GM12878 (cell line): ENCODE measurements around the gene TIE1. TPM values are rescaled to one million over a fixed set of nuclear protein-coding genes. Genes with fewer than 3 reads are reported as not detected.

Experiments
- ATAC-seq: fragments of 200-7000 bp; cut with Tn5 transposase; 3 replicates; pipeline ENCODE4 v1.9.1; 2020; ENCODE audit warnings: mild to moderate bottlenecking, moderate library complexity
- BruUV-seq: library from RNA; stranded (reverse); fragments of 400-500 nt; replicated peaks from 2 replicates; lab custom pipeline; 2021; lab: Mats Ljungman, UMichigan
- CTCF ChIA-PET: fragments of 300-600 bp; sonication (Branson Sonifier 250); formaldehyde crosslinking; extraction: SDS; loops from one replicate; lab custom pipeline; 2021; ENCODE audit warnings: inconsistent platforms; lab: Yijun Ruan, JAX
- POLR2A ChIA-PET: fragments of 350-600 bp; formaldehyde crosslinking; extraction: SDS; loops from one replicate; lab custom pipeline; 2021; ENCODE audit warnings: inconsistent platforms; lab: Charles Lee
- RAD21 ChIA-PET: fragments of 300-600 bp; sonication (Branson Sonifier 250); formaldehyde crosslinking; loops from one replicate; lab custom pipeline; 2023; ENCODE audit warnings: antibody characterized with exemption; ENCODE audit not compliant: unreplicated experiment; lab: Charles Lee
- SMC1A ChIA-PET: fragments of 300-600 bp; sonication (Branson Sonifier 250); formaldehyde crosslinking; loops from one replicate; lab custom pipeline; 2023; ENCODE audit not compliant: unreplicated experiment, uncharacterized antibody; lab: Charles Lee
- DNase-seq: peaks from one replicate; pipeline ENCODE4 v3.0.0-alpha.2; 2011; ENCODE audit warnings: low read depth, low spot score
- FAIRE-seq: peaks from 3 replicates; lab custom pipeline; 2011; peaks lifted over from hg19 to GRCh38; lab: Jason Lieb, UNC
- H2AFZ ChIP-seq: 2 replicates; pipeline ENCODE4 v1.6.0; 2011; ENCODE audit warnings: low read depth, low read length, control low read depth; ENCODE audit not compliant: control insufficient read depth
- H3K27ac ChIP-seq: 2 replicates; pipeline ENCODE4 v1.5.1; 2011; ENCODE audit warnings: control low read depth; ENCODE audit not compliant: control insufficient read depth, insufficient read depth
- H3K27me3 ChIP-seq, 2 experiments: replicated peaks in 1 of 2; 2 replicates each; pipeline versions ENCODE4 v1.6.0 to v1.6.1; 2011; ENCODE audit warnings: low read length in 1 of 2; ENCODE audit not compliant: control insufficient read depth in 2 of 2, insufficient read depth in 2 of 2
- H3K36me3 ChIP-seq, 2 experiments: 2 replicates each; pipeline ENCODE4 v1.5.1; 2011; ENCODE audit warnings: low read length in 1 of 2; ENCODE audit not compliant: control insufficient read depth in 2 of 2, insufficient read depth in 2 of 2
- H3K4me1 ChIP-seq: 2 replicates; pipeline ENCODE4 v1.6.1; 2011; ENCODE audit warnings: mild to moderate bottlenecking, low read length, moderate library complexity, mixed read lengths; ENCODE audit not compliant: control insufficient read depth, insufficient read depth
- H3K4me2 ChIP-seq: 2 replicates; pipeline ENCODE4 v1.6.0; 2011; ENCODE audit warnings: control low read depth; ENCODE audit not compliant: control insufficient read depth, insufficient read depth
- H3K4me3 ChIP-seq: fragments of 200-600 bp; sonication (generic); 2 replicates; pipeline ENCODE4 v1.5.1; 2016
- H3K79me2 ChIP-seq: 2 replicates; pipeline ENCODE4 v1.6.0; 2011; ENCODE audit warnings: low read length; ENCODE audit not compliant: control insufficient read depth, insufficient read depth
- H3K9ac ChIP-seq: 2 replicates; pipeline ENCODE4 v1.8.0; 2011; ENCODE audit warnings: low read length, control low read depth, mixed read lengths; ENCODE audit not compliant: control insufficient read depth, insufficient read depth
- H3K9me3 ChIP-seq: replicated peaks from 3 replicates; pipeline ENCODE4 v1.5.1; 2011; ENCODE audit warnings: mild to moderate bottlenecking, low read length; ENCODE audit not compliant: control insufficient read depth, insufficient read depth
- H4K20me1 ChIP-seq: 2 replicates; pipeline ENCODE4 v1.6.0; 2011; ENCODE audit not compliant: control insufficient read depth, insufficient read depth
- CBX5 ChIP-seq: sonication (generic); IDR thresholded peaks from 2 replicates; pipeline ENCODE4 v1.6.1; 2016; ENCODE audit warnings: low read depth, moderate library complexity, mild to moderate bottlenecking, inconsistent platforms
- EZH2 ChIP-seq: IDR thresholded peaks from 2 replicates; pipeline ENCODE4 v1.6.1; 2012; ENCODE audit warnings: low read depth, mild to moderate bottlenecking, control low read depth, inconsistent platforms, low read length, borderline replicate concordance; ENCODE audit not compliant: control insufficient read depth
- GABPA ChIP-seq: IDR thresholded peaks from 2 replicates; pipeline ENCODE4 v1.6.1; 2014; ENCODE audit warnings: antibody characterized with exemption, low read depth, mild to moderate bottlenecking, inconsistent platforms
- HCFC1 ChIP-seq: fragments of 150-350 bp; IDR thresholded peaks from 2 replicates; pipeline ENCODE4 v1.6.1; 2014; ENCODE audit warnings: low read length
- LARP7 ChIP-seq: fragments of 450-650 bp; IDR thresholded peaks from 2 replicates; pipeline ENCODE4 v1.6.1; 2017; ENCODE audit warnings: mild to moderate bottlenecking
- NFYA ChIP-seq: IDR thresholded peaks from 2 replicates; pipeline ENCODE4 v1.6.1; 2011; ENCODE audit warnings: low read depth, mild to moderate bottlenecking, low read length, improper control_type of control experiment, borderline replicate concordance
- PAX8 ChIP-seq: fragments of 450-650 bp; IDR thresholded peaks from 2 replicates; pipeline ENCODE4 v1.6.1; 2017; ENCODE audit warnings: mild to moderate bottlenecking, moderate library complexity
- RAD51 ChIP-seq: fragments of 450-650 bp; IDR thresholded peaks from 2 replicates; pipeline ENCODE4 v1.6.1; 2016; ENCODE audit warnings: moderate library complexity, mild to moderate bottlenecking, inconsistent platforms
- RELB ChIP-seq: fragments of 450-650 bp; IDR thresholded peaks from 2 replicates; pipeline ENCODE4 v1.6.1; 2017; ENCODE audit warnings: low read depth, mild to moderate bottlenecking, moderate library complexity
- TCF3 ChIP-seq: IDR thresholded peaks from 2 replicates; pipeline ENCODE4 v1.6.1; 2012; ENCODE audit warnings: low read depth, mild to moderate bottlenecking, low read length, borderline replicate concordance; ENCODE audit not compliant: insufficient read depth
- ZBTB40 ChIP-seq: fragments of 450-650 bp; IDR thresholded peaks from 2 replicates; pipeline ENCODE4 v1.6.1; 2016; ENCODE audit warnings: mild to moderate bottlenecking, moderate library complexity, borderline replicate concordance
- WGBS: methylation state at CpG from one replicate; pipeline ENCODE4 v1.1.6; 2016; ENCODE audit warnings: low lambda C conversion rate; ENCODE audit not compliant: insufficient replicate concordance, insufficient coverage; ENCODE audit errors: missing lambda C conversion rate; 5-methylcytosine and 5-hydroxymethylcytosine counted together
- in situ Hi-C: fragments of 300-500 bp; cut with MboI; formaldehyde crosslinking; loops from 9 replicates; pipeline ENCODE4 v1.14.3; 2018; ENCODE audit warnings: mixed read lengths
- intact Hi-C: fragments of 100-400 bp; cut with micrococcal nuclease; formaldehyde crosslinking; loops from one replicate; pipeline ENCODE4 v1.14.2; 2022; ENCODE audit not compliant: unreplicated experiment
- polyA plus RNA-seq, 11 experiments: library from polyadenylated mRNA; depleted of rRNA in 4 of 11; unstranded in 6 of 11; stranded (reverse) in 5 of 11; fragments of >200 nt; fragmentation: Nextera tagmentation in 4 of 11; fragmentation: Illumina TruSeq in 1 of 11; extraction: Ambion mirVana in 4 of 11; extraction: Trizol in 1 of 11; gene quantifications; 1 replicate in 1 of 11; 2 replicates in 10 of 11; pipeline versions ENCODE4 v1.2.1 to v1.2.3, GENCODE V29; 2011 to 2016; ENCODE audit warnings: inconsistent platforms in 2 of 11, missing spikeins in 2 of 11, low read depth in 1 of 11
- total RNA-seq, 4 experiments: library from RNA; depleted of rRNA in 3 of 4; stranded (reverse); fragments of >200 nt in 3 of 4; fragmentation: Illumina TruSeq in 1 of 4; extraction: Trizol in 1 of 4; gene quantifications; 2 replicates each; pipeline versions ENCODE4 v1.2.1 to v1.2.3, GENCODE V29; 2013 to 2021

The TIE1 gene
- total and polyA plus RNA-seq, 10 of the 15 experiments (the other 5 are each of a cell fraction or from before 2014, with no cell fraction given): 0.26 to 3.9 (median 1.3) TPM

GRCh38 chr1:43284065-43284464, 16.7 kb upstream of the TIE1 start:
- Histone ChIP-seq H3K4me2 (no peak overlapping the region), H3K4me1 (no peaks in the 10 kb centered on the region), H3K9ac (no peak overlapping the region), H3K27ac (no peak overlapping the region), H3K27me3 (no peaks in the 10 kb centered on the region; a peak in 2 of 4 replicates), H3K36me3 (no peaks in the 10 kb centered on the region), H4K20me1 (no peaks in the 10 kb centered on the region), H3K9me3 (no peaks in the 10 kb centered on the region), H3K4me3 (no peak overlapping the region), H2AFZ (no peak overlapping the region), H3K79me2 (no peaks in the 10 kb centered on the region)
- no peak for DNase-seq
- ChIA-PET RAD21 (interaction anchor here (1.3 kb wide), 1 partner anchor 11 kb away, joined by 4 read pairs; no protein-coding TSS in a partner anchor), CTCF (interaction anchor here (1.1 kb wide), 1 partner anchor 130 kb away, joined by 3 read pairs; no protein-coding TSS in a partner anchor), SMC1A (no interaction called here), POLR2A (interaction anchor here (0.9 to 1.1 kb wide), 2 partner anchors 9 to 11 kb away, joined by 3 read pairs; no protein-coding TSS in a partner anchor)
- in situ Hi-C loops (no loop called here), intact Hi-C loops (no loop called here)
- no peak for ATAC-seq
- FAIRE-seq: no peak
- TF ChIP-seq NFYA (no peak), TCF3 (no peak), RAD51 (no peak), LARP7 (no peak), PAX8 (no peak)
- BruUV-seq: no TSS peak
- WGBS: 16% methylated on average over 3 of the region's 3 CpGs

GRCh38 chr1:43284546-43285110, 16.2 kb upstream of the TIE1 start:
- BruUV-seq: no TSS peak
- RAD21 ChIA-PET: interaction anchor here (1.3 kb wide), 1 partner anchor 11 kb away, joined by 4 read pairs; no protein-coding TSS in a partner anchor
- no peak for FAIRE-seq
- TF ChIP-seq CBX5 (no peak), GABPA (no peak), ZBTB40 (no peak), RELB (no peak), EZH2 (no peak), HCFC1 (no peak)

More at GRCh38 chr1:43284546-43285110, 16.2 kb upstream of the TIE1 start:
- Histone ChIP-seq H3K27me3 (no peaks in the 10 kb centered on the region; a peak in 2 of 4 replicates), H3K4me1 (no peaks in the 10 kb centered on the region), H3K27ac (no peak overlapping the region), H3K4me3 (no peak overlapping the region), H3K4me2 (no peak overlapping the region), H3K9ac (no peak overlapping the region), H3K79me2 (no peaks in the 10 kb centered on the region), H2AFZ (no peak overlapping the region), H4K20me1 (no peaks in the 10 kb centered on the region), H3K9me3 (no peaks in the 10 kb centered on the region), H3K36me3 (no peaks in the 10 kb centered on the region)
- SMC1A ChIA-PET: no interaction called here
- 51% methylated on average over 12 of the region's 12 CpGs for whole genome bisulfite sequencing
- ATAC-seq (no peak), DNase-seq (no peak)
- intact Hi-C loops: no loop called here
- in situ Hi-C loops: no loop called here
- CTCF ChIA-PET: no interaction called here
- POLR2A ChIA-PET: interaction anchor here (0.9 to 1.1 kb wide), 2 partner anchors 9 to 11 kb away, joined by 3 read pairs; no protein-coding TSS in a partner anchor
